ENCODE results near the gene TADA3. TPM values are rescaled to one million over a fixed set of nuclear protein-coding genes. Genes with fewer than 3 reads are reported as not detected.

TADA3 gene
- total RNA-seq, 1 experiment from 2014 or later, result 59.3 TPM

DNA sequence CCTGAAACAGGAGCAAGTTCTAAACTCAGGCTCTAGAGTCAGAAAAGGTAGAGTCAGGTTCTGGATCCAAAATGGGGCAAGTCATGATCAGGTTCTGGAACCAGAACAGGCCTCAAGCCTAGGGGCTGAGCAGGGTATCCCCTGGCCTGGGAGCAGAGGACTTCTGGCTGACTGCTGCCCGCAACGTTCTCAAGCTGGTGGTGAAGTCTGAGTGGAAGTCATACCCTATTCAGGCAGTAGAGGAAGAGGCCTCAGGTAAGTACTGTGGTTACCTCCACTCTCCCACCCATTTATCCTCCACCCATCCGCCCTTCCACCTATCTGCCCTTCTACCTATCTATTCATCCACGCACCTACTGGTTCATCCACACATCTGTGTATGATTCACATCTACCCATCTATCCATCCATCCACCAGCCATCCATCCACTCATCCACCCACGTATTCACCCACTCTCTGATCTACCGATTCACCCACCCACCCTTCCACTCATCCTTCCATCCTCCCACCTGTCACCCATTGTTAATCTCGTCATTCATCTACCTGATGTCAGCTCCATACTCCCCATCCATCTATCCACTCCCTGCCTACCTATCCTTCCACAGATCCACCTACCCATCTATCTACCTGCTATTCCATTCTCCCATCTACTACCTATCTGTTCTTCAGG is 26.5 kb upstream of the TADA3 start:
- Histone ChIP-seq H3K9me3 (replicated peaks) (no peaks in the 10 kb centered on the region), H3K27ac (no peak overlapping the region), H3K36me3 (no peaks in the 10 kb centered on the region), H3K4me1 (no peaks in the 10 kb centered on the region), H3K27me3 (no peaks in the 10 kb centered on the region), H3K4me3 (no peak overlapping the region)
- no peak for DNase-seq

DNA sequence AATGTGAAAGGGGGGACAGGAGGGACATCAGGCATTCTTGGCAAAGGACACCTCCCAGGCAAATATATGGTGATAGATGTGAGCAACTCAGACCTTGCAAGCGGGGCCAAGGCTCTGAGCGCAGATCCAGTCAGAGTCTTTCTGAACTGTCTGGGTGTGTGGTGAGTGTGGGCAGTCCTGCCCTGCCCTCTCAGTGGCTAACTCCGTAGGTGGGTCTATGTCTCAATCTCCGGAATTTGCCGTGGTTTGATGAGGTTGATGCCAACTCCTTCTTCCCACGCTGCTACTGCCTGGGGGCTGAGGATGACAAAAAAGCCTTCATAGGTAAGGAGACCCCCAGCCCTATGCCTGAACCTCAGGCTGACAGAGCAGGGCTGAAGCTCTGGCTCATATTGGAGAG is 25.2 kb upstream of the TADA3 start:
- H3K27me3 ChIP-seq, result no peaks in the 10 kb centered on the region
- no peaks in the 10 kb centered on the region for H3K4me1 ChIP-seq
- no peak overlapping the region for H3K27ac ChIP-seq
- H3K9me3 ChIP-seq (replicated peaks), result no peaks in the 10 kb centered on the region
- H3K4me3 ChIP-seq, result no peak overlapping the region
- H3K36me3 ChIP-seq, result no peaks in the 10 kb centered on the region
- no peak for DNase-seq

DNA sequence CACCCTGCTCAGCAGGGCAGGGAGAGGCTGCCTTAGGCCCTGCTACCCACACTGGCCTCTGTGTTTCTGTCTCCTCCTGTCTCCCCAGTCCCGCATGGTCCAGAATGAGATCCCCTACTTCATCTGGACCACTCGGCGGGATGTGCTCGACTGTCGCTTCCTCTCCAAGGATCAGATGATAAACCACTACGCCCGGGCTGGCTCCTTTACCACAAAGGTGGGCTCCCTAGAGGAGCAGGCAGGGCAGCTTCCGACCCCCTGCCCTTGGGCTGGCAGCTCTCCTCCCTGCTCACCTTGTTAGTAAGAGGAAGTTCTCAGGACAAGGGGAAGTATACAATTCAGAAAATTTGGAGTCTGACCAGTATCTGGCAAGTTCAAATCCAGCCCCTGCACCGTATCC is 23.7 kb upstream of the TADA3 start:
- no peak overlapping the region for H3K27ac ChIP-seq
- no peaks in the 10 kb centered on the region for H3K9me3 ChIP-seq (replicated peaks)
- no peak overlapping the region for H3K4me3 ChIP-seq
- DNase-seq, result no peak
- no peaks in the 10 kb centered on the region for H3K27me3 ChIP-seq
- H3K36me3 ChIP-seq, result no peaks in the 10 kb centered on the region
- no peaks in the 10 kb centered on the region for H3K4me1 ChIP-seq

DNA sequence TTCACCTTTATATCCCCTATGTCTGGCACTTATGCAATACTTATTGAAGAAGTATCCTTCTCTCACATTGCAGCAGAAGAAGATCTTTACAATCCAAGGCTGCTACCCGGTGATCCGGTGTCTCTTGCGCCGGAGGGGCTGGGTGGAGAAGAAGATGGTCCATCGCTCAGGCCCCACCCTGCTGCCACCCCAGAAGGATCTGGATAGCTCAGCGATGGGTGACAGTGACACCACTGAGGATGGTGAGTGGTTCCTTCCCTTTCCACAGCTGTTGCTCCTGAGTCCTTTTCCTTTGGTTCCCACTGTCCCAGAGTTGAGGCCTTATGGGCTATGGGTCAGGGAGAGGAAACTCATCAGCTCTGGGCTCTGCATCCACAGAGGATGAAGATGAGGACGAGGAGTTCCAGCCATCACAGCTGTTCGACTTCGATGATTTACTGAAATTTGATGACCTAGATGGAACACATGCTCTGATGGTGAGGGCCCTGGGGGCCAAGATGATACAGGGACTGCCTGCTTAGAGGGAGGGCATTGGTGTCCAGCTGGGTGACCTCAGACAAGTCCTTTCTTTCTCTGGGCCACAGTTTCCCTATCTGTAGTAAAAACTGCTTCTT is 20.7 kb upstream of the TADA3 start:
- no peaks in the 10 kb centered on the region for H3K9me3 ChIP-seq (replicated peaks)
- no peaks in the 10 kb centered on the region for H3K4me1 ChIP-seq
- H3K4me3 ChIP-seq, result no peak overlapping the region
- H3K27ac ChIP-seq, result no peak overlapping the region
- no peaks in the 10 kb centered on the region for H3K36me3 ChIP-seq
- no peaks in the 10 kb centered on the region for H3K27me3 ChIP-seq
- DNase-seq, result no peak

DNA sequence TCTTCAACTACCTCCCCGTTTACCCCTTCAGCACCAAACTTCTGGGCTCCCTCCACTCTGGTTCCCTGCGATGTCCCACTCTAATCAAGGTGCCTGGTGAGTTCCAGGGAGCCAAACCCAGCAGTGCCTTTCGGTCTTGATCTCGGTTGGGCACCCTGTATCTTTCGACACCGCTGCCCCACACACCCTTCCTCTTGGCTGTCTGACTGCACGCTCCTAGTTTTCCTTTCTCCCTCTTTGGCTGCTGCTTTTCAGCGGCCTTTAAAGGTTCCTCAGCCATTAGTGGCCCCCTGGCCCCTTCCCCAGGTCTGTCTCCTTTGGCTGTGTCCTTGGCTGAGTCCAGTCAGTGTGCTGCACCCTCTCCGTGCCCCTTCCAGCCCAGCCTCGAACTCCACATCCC is 18.6 kb upstream of the TADA3 start:
- H3K27me3 ChIP-seq, result no peaks in the 10 kb centered on the region
- DNase-seq, result no peak
- H3K4me3 ChIP-seq, result no peak overlapping the region
- H3K27ac ChIP-seq, result no peak overlapping the region
- no peaks in the 10 kb centered on the region for H3K9me3 ChIP-seq (replicated peaks)
- H3K4me1 ChIP-seq, result no peaks in the 10 kb centered on the region
- peaks cover 4% of the 10 kb centered on the region; the same call in 1 of the 2 replicates for H3K36me3 ChIP-seq

DNA sequence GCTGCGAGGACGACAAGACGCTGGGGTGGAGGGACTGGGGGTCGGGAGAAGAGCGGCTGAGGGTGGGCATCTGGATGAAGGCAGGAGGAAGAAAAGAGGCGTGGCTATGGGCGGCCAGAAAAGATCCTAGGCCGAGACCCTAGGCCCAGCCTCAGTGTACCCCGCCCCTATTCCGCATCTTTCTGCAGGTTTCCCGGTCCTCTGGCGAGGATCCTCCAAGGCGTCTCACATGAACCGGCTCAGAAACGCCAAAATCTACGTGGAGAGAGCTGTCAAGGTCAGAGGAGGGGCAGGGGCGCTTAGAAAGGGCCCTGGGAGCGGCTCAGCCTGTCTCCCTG is 18.1 kb upstream of the TADA3 start:
- no peak overlapping the region for H3K4me3 ChIP-seq
- H3K27ac ChIP-seq, result no peak overlapping the region
- DNase-seq, result no peak
- H3K27me3 ChIP-seq, result no peaks in the 10 kb centered on the region
- H3K9me3 ChIP-seq (replicated peaks), result no peaks in the 10 kb centered on the region
- peaks cover 8% of the 10 kb centered on the region for H3K36me3 ChIP-seq
- H3K4me1 ChIP-seq, result no peaks in the 10 kb centered on the region

DNA sequence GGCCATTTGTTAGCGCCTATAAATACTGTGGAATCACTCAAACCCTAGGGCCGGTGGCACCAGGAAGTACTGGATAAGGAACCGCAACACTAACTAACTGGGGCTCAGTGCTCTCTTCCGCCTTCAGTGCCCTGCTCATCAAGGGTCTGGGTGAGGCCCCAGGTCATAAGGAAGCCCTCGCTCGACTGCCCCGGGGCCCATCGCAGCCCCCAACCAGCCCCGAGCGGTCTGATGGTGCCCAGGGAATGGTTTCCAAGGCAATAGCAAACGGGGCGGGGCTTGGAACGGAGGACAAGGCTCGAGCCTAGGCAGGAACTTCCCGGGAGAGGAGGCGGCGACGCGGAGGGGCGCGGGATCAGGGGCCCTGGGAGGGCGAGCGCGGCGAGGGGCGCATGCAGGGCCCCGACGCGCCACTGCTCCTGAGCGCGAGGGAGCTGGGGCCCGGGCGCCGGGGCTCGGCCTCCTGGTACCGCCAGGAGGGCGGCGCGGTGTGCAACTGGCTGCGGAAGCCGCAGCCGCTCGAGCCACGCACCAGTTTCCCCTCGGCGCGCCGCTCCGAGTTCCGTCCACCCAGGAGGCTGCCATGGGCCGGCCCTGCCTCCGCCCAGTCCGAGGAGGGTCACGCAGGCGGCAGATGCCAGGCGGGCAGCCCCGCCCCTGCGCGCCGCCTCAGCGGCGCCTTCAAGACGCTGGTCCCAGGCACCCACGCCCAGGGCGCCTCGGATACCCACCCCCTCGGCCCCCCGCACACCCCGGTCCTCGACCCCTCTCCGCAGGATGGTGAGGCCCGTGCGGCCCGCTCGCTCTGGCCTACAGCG is 17.6 kb upstream of the TADA3 start, which contains the start of gene TTLL3:
Gene TTLL3 (plus strand): TSS at position 648 of the 818 bp plus-strand sequence. CDS start 400 bp downstream, outside the sequence.
- Histone ChIP-seq H3K4me3 (no peak within 1 kb of the TSS), H3K4me1 (no peaks in the 10 kb centered on the region), H3K27me3 (no peaks in the 10 kb centered on the region), H3K36me3 (peaks cover 14% of the 10 kb centered on the region), H3K27ac (no peak within 1 kb of the TSS), H3K9me3 (replicated peaks) (no peaks in the 10 kb centered on the region)
- no peak for DNase-seq

DNA sequence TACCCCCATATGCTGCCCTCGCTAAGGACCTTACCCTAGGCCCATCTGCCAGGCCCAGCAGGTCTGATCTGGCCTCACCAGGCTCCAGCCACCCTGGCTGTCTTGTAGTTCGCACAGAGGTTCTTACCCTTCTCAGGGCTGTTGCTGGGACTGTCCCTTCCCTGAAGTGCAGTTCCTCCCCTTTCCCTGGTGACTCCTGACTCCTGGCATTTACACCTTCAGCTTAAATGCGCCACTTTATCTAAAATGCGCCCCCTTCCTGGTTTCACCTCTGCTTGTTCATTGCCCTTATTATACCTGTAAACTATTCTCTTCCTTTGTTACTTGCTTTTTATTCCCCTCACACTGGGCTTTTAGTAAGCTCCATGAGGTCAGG is 17.0 kb upstream of the TADA3 start:
- Histone ChIP-seq H3K27me3 (no peaks in the 10 kb centered on the region), H3K4me3 (no peak overlapping the region), H3K36me3 (peaks cover 19% of the 10 kb centered on the region)

DNA sequence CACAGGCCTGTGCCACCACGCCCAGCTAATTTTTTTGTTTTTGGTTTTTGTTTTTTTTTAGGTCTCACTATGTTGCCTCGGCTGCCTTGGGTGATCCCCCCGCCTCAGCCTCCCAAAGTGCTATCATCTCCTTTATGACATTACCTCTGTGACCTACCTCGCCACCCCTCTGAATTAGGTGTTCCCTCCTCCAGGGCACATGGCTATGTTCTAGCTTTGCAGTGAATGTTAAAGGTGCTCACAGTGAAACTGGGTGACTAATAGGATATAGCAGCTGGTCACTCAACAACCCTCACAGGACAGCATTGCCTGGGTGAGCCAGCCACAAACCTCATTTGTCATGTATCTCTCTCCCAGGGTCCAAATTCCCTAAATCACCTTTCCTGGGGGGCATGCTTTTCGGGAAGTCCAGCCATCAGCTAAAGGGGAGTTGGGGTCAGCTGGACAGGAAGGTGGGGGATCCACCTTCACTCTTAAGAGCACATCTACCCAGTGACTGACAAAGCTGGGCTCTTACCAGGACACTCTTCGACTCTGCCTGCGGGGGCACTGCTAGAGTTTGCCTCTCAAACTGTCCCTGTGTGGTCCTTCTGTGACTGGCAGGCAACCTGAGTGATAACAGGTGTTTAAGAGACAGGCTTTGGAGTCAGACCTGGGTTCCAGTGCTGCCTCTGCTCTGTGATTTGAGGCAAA is 16.2 kb upstream of the TADA3 start:
- Histone ChIP-seq H3K4me3 (no peak overlapping the region), H3K4me1 (no peaks in the 10 kb centered on the region), H3K27ac (no peak overlapping the region), H3K36me3 (peaks cover 26% of the 10 kb centered on the region), H3K27me3 (no peaks in the 10 kb centered on the region), H3K9me3 (replicated peaks) (no peaks in the 10 kb centered on the region)
- DNase-seq, result peak; percentile 66 to 78

More for the DNA sequence above, 17.0 kb upstream of the TADA3 start:
- H3K27ac ChIP-seq, result no peak overlapping the region
- H3K9me3 ChIP-seq (replicated peaks), result no peaks in the 10 kb centered on the region
- DNase-seq, result no peak
- H3K4me1 ChIP-seq, result no peaks in the 10 kb centered on the region

DNA sequence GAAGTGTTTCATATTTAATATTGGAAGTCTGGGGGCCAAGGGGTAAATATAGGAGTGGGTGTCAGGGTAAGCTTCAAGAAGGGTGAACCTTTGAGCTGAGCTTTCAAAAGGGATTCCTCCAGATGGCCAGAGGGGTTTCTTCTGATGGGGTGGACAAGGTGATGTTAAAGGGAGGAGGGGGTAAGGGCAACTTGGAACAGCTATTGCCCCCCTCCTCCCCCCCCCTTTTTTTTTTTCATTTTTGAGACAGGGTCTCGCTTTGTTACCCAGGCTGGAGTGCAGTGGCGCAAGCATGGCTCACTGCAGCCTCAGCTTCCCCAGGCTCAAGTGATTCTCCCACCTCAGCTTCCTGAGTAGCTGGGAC is 15.7 kb upstream of the TADA3 start:
- Histone ChIP-seq H3K4me3 (no peak overlapping the region), H3K27me3 (no peaks in the 10 kb centered on the region), H3K4me1 (no peaks in the 10 kb centered on the region), H3K36me3 (peaks cover 30% of the 10 kb centered on the region), H3K27ac (no peak overlapping the region), H3K9me3 (replicated peaks) (no peaks in the 10 kb centered on the region)
- no peak for DNase-seq

DNA sequence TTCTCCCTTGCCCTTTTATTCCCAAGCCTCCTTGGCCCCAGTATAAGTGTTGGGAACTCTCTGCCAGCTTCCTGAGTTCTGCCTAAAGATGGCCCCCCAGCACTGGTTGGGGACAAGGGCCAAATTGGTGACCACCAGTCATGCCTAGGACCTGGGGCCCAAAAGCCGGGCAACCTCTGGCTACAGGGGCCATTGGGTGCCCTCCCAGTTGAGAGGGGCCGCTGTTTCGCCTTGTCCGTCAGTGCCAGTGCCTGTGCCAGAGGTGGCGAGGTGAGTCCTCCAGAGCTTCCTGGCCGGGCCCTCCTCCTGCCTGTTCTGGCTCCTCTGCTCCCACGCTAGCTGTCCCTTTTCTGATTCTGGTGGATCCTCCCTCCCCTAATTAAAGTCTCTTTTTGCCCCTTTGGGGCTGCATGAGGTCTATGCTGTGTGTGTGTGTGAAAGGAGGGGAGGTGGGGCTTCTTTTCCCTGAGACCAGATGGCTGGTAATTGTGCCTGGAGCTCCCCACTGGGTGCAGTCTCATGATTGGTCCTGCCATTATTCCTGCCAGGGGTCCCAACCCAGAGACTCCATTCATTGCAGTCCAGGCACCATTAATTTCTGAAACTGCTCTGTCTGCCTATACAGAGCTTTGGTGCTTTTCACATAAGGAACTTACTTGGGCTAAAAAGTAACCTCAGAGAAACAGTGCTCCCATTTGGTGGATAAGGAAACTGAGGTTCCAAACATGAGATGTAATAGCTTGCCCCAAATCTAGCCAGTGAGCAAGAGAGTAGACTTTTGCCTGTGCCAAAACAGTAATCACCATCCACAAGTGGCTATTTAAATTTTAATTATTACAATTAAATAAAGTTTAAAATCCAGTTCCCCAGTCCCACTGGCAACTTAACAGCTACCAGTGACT is 14.7 kb upstream of the TADA3 start:
- H3K27me3 ChIP-seq, result no peaks in the 10 kb centered on the region
- H3K4me1 ChIP-seq, result no peaks in the 10 kb centered on the region
- no peaks in the 10 kb centered on the region for H3K9me3 ChIP-seq (replicated peaks)
- peaks cover 33% of the 10 kb centered on the region for H3K36me3 ChIP-seq
- H3K4me3 ChIP-seq, result no peak overlapping the region
- DNase-seq, result no peak
- H3K27ac ChIP-seq, result no peak overlapping the region

DNA sequence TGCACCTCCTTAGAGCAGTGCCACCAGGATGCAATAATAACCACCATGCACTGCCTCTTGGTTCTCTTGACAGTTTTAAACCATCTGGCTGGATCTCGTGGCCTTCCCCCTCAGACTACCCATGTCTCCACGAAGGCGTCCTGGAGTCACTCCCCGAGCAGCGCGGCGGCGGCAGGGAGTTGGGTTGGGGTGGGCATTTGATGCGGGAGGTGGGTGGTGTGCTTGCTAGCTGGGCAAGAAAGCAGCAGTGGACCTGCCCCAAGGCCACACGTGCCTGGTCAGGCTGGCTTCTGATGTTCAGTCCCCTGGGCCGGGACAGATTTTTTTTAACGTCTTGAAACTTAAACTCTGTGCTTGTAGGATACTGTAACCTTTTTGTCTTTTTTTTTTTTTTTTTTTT is 13.9 kb upstream of the TADA3 start:
- Histone ChIP-seq H3K36me3 (peaks cover 41% of the 10 kb centered on the region), H3K4me3 (no peak overlapping the region), H3K9me3 (replicated peaks) (no peaks in the 10 kb centered on the region), H3K27ac (no peak overlapping the region), H3K4me1 (no peaks in the 10 kb centered on the region), H3K27me3 (no peaks in the 10 kb centered on the region)
- DNase-seq, result no peak

DNA sequence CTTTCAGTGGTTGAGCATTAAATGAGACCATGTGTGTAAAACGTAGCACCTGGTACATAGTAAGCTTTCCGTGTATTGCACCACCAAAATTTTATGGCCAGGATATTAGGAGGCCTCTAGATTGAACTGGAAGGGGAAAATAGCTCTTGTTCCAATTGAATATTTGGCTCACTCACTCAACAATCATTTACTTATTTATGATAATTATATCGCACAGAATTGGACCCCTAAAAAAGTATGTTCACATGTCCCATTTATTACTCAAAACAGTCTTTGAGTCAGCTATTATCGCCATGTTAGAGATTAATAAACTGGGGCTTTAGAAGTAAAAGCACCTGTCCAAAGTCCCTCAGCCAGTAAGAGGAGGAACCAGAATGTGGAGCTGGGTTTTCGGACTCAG is 12.7 kb upstream of the TADA3 start:
- H3K9me3 ChIP-seq (replicated peaks), result no peaks in the 10 kb centered on the region
- H3K27ac ChIP-seq, result no peak overlapping the region
- H3K4me3 ChIP-seq, result no peak overlapping the region
- no peaks in the 10 kb centered on the region for H3K4me1 ChIP-seq
- DNase-seq, result no peak
- peaks cover 48% of the 10 kb centered on the region for H3K36me3 ChIP-seq
- no peaks in the 10 kb centered on the region for H3K27me3 ChIP-seq

DNA sequence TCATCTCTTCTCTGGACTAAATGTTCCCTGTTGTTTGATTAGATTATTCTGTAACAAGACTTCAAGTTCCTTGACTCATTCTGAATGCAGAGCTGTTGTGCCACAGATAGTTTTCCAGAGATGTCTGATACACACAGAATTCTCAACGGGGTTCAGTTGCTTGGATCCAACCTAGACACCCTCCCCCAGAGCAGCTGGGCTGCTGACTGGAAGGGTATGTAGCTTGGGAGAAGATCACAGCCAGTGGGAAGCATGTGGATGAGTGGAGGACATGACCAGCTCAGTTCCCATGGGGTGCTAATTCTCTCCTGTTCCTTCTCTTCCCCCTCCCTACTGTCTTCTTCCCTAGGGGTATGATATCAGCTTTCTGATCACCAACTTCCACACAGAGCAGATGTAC is 11.2 kb upstream of the TADA3 start:
- Histone ChIP-seq H3K4me3 (no peak overlapping the region), H3K27ac (no peak overlapping the region), H3K9me3 (replicated peaks) (no peaks in the 10 kb centered on the region), H3K36me3 (peaks cover 60% of the 10 kb centered on the region), H3K4me1 (no peaks in the 10 kb centered on the region), H3K27me3 (no peaks in the 10 kb centered on the region)
- DNase-seq, result no peak

Measured in SJCRH30 (cell line).